Loucy (cell line): ENCODE measurements around the gene HRH3.

Experiments
- EZH2phosphoT487 ChIP-seq: fragments of 200-600 bp; IDR thresholded peaks from 2 replicates; pipeline ENCODE4 v1.6.1; 2018; ENCODE audit warnings: antibody characterized with exemption, mild to moderate bottlenecking, moderate library complexity, borderline replicate concordance
- TF ChIP-seq, protein P1 (sequence below): fragments of 200-600 bp; sonication (generic); conservative IDR thresholded peaks from 2 replicates; pipeline ENCODE4 v1.5.1; 2014; ENCODE audit warnings: mild to moderate bottlenecking, antibody characterized with exemption, low read length

DNA sequence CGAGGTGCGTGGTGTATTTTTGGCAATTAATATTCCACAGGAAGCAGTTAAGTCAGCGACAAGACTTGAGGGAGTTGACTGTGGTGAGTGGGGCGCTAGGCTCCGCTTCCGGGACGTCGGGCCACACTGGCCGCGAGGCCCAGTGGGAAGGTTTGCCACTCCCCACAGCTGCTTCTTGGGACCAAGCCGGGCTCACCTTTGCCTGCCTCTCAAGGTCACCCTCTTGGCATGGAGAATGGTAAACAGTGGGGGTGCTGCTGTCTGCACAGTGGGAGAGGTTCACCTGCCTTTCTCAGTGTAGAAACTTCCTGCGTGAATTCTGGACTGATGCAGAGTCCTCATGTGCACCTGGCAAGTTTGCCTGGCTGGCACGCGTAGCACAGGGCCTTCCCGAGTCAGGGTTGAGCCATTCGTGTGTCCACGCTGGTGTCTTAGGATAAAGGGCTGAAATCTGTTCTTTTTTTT, 24.6 kb upstream of the HRH3 start:
- TF ChIP-seq, protein P1, sequence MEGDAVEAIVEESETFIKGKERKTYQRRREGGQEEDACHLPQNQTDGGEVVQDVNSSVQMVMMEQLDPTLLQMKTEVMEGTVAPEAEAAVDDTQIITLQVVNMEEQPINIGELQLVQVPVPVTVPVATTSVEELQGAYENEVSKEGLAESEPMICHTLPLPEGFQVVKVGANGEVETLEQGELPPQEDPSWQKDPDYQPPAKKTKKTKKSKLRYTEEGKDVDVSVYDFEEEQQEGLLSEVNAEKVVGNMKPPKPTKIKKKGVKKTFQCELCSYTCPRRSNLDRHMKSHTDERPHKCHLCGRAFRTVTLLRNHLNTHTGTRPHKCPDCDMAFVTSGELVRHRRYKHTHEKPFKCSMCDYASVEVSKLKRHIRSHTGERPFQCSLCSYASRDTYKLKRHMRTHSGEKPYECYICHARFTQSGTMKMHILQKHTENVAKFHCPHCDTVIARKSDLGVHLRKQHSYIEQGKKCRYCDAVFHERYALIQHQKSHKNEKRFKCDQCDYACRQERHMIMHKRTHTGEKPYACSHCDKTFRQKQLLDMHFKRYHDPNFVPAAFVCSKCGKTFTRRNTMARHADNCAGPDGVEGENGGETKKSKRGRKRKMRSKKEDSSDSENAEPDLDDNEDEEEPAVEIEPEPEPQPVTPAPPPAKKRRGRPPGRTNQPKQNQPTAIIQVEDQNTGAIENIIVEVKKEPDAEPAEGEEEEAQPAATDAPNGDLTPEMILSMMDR, result no peak
- no peak for TF ChIP-seq EZH2phosphoT487
